CD1c-positive myeloid dendritic cell (primary cell): Measurements from ENCODE around the gene SETD1A.

Experiments used
- DNase-seq: peaks from one replicate; pipeline ENCODE4 v3.0.0-alpha.2; 2016; ENCODE audit errors: extremely low spot score

SETD1A gene

DNA sequence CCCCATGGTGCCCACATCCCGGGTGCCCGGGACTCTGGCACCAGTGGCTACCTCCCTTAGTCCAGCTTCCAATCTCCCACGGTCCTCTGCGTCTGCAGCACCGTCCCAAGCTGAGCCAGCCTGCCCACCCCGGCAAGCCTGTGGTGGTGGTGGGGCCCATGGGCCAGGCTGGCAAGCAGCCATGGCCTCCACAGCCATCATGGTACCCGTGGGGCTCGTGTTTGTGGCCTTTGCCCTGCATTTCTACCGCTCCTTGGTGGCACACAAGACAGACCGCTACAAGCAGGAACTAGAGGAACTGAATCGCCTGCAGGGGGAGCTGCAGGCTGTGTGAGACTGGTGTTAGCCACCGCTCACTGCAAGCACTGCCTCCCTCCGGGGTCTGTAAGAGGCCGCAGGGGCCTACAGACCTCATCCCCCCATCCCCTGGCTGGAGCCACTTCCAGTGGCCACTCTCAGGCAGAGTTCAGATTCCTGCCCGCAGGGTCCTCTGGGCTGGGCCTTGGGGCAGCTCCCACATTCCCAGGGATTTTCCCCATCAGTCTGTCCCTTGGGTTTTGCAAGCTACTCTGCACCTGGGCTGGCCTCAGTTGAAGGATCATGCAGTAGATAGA is 3.9 kb upstream of the SETD1A start:
- DNase-seq = peak; percentile 71

- no peak for DNase-seq
Observed at GRCh38 chr16:30954993-30955392, 2.6 kb upstream of the SETD1A start.

GRCh38 chr16:30956601-30957455 is 726 bp upstream of the SETD1A start:
- peak; percentile 88 for DNase-seq

- DNase-seq = peak; percentile 63
Observed at GRCh38 chr16:30958175-30959079, 873 bp downstream of the SETD1A start.

DNA sequence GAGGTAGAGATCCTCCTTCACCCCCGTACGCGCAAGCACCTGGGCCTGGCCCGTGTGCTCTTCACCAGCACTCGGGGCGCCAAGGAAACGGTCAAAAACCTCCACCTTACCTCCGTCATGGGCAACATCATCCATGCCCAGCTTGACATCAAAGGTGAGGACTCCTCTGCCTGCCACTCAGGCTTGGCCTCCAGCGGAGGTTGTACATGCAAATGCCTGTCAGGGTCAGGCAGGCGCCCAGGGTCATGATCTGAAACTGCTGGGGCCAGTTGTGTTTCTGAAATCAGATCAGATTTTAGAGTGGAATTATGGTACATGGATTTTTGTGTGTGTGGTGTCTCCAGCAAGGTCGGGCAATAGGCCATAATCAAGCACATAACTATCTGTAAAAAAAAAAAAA is 3.8 kb downstream of the SETD1A start:
- no peak for DNase-seq

DNA sequence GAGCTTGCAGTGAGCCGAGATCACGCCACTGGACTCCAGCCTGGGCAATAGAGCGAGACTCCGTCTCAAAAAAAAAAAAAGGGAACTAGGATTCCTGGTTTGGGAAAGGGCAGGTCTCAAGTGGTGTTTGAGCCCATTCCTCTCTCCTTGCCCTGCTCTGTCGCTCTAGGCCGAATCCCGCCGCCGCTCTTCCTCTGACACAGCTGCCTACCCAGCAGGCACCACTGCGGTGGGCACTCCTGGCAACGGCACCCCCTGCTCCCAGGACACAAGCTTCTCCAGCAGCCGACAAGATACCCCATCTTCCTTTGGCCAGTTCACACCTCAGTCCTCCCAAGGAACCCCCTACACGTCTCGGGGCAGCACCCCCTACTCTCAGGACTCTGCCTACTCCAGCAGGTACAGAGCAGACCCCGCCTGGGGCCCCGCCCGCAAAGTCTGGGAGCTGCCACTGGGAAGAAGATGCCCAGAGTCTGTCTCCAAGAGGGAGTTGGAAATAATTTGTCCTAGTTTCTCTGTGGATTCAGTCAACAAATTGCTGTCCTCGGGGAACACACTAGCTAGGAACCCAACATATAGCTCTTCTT is 6.5 kb downstream of the SETD1A start:
- no peak for DNase-seq

- DNase-seq = peak; percentile 41
Observed at GRCh38 chr16:30964574-30965226, 7.1 kb downstream of the SETD1A start.

DNA sequence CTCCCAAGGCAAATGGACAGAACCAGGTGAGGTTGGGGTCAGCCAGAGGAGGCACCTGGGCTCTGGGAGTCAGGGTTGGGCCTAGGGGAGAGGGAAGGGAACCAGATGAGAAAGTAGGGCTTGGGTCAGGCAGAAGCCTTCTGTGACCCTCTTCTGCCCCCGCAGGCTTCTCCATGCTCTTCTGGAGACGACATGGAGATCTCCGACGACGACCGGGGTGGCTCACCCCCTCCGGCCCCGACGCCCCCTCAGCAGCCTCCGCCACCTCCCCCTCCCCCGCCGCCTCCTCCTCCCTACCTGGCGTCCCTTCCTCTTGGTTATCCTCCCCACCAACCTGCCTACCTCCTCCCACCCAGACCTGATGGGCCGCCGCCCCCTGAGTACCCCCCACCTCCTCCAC is 7.9 kb downstream of the SETD1A start:
- DNase-seq = no peak

- DNase-seq = no peak
Observed at GRCh38 chr16:30966033-30966619, 8.6 kb downstream of the SETD1A start.

- DNase-seq = no peak
Observed at GRCh38 chr16:30967795-30968194, 10.2 kb downstream of the SETD1A start.

GRCh38 chr16:30969246-30969842 is 11.8 kb downstream of the SETD1A start:
- DNase-seq = no peak

- no peak for DNase-seq
Observed at GRCh38 chr16:30971298-30971697, 13.7 kb downstream of the SETD1A start.

- no peak for DNase-seq
Observed at GRCh38 chr16:30972872-30973271, 15.3 kb downstream of the SETD1A start.

DNA sequence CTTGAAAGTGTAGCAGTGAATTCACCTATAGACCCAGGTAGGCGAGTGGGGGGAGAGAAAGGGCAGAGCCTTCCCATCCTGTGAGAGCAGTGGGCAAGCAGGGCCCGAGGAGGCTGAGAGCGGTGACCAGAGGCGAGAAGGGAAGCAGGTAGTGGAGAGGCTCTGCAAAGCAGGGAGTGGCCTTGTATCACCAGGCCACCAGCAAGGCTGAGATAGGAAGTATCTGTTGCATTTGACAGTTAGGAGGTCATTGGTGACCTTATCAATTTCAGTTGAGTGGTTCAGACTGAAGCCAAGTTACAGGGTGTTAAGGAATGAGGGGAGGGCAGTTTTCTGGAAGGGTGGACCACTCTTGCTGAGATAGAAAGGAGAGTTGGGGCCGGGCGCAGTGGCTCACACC is 16.8 kb downstream of the SETD1A start:
- DNase-seq = no peak

DNA sequence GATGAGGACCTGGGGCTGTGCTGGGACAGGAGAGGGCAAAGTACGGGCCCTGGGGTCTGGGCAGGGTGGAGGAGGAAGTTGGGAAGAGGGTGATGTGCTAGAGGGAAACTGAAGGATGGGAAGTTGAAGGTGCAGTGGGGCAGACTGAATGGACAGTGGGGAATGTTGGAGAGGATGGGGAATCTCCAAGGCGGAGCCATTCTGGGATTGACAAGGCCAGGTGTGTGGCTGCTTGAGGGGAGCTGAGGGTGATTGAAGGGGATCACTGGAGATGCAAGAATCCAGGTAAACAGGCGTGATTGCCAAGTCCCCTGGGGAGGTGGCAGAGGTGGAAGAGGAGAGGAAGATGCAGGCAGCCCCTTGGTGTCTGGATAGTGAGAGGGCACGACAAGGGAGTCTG is 18.9 kb downstream of the SETD1A start:
- no peak for DNase-seq

DNA sequence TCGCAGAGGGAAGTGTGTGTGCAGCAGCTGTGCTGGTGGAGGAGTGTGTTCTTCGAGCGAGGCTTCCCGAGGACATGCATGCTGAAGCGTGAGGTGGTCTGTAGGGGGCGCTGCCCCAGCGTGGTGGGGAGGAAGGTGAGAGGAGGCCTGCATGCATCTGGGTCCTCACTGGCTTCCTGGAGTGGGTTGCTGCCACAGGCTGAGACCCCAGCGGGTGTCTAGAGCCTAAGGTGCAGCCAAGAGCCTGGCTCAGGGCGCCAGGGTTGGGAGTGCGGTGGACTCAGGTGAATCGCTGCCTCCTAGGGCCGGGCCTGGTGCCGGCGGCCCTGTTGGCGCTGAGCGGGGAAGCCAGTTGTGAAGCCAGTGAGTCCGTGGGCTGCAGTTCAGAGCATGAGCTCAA is 19.9 kb downstream of the SETD1A start:
- no peak for DNase-seq

- no peak for DNase-seq
Observed at GRCh38 chr16:30979170-30980022, 21.8 kb downstream of the SETD1A start.

DNA sequence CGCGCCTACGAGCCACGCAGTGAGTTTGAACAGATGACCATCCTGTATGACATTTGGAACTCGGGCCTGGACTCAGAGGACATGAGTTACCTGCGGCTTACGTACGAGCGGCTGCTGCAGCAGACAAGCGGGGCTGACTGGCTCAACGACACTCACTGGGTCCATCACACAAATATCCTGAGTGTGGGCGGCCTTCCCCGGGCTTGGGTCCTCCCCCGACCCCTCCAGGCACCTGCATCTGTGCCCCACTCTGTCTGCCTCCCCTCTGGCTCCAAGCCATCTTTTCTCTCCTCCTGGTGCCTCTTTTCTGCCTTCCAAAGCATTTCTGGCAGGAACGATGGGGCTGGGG is 22.4 kb downstream of the SETD1A start:
- DNase-seq = no peak

GRCh38 chr16:30980434-30980833 is 22.9 kb downstream of the SETD1A start:
- DNase-seq = no peak

GRCh38 chr16:30980959-30981358 is 23.4 kb downstream of the SETD1A start:
- no peak for DNase-seq
